Measurements from ENCODE around the gene KCTD16. TPM values are rescaled to one million over a fixed set of nuclear protein-coding genes. Genes with fewer than 3 reads are reported as not detected.

KCTD16 gene
- total RNA-seq, 1 experiment from 2014 or later = 0.14 TPM

DNA sequence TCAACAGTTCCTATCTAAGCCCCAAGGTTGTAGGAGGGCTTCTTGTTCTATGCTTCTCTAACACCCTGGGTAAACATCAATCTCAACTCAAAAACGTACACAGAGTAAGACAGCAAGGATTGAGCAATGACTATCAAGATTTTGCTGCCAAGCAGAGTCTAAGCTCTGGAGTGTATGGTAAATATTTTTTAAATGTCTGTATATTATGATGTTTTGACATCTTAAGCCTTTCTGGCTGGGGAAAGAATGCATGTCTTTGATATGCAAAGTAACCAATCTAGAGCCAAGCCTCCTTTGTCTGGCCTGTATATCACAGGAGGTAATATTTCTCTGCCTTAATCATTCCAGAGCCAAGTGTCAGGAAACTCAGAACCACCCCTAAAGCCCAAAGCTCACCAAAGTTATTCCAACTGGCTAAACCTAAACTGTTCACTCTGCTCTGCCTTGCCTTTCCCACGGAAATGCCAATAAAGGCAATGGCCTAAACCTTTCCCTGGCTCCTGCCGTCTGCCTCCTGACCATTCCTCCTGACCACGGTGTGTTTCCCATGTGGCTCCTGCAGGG lies 45.4 kb upstream of the KCTD16 start:
- no peak overlapping the region for H3K27ac Mint-ChIP-seq (ENCODE audit: unreplicated experiment)
- no peaks in the 10 kb centered on the region for H3K9me3 Mint-ChIP-seq (ENCODE audit: low read depth, unreplicated experiment)
- no peaks in the 10 kb centered on the region for H3K27me3 Mint-ChIP-seq (ENCODE audit: unreplicated experiment)
- intact Hi-C loops (cut with micrococcal nuclease; ENCODE audit: unreplicated experiment) = no loop called here
- TF ChIP-seq, protein P1, sequence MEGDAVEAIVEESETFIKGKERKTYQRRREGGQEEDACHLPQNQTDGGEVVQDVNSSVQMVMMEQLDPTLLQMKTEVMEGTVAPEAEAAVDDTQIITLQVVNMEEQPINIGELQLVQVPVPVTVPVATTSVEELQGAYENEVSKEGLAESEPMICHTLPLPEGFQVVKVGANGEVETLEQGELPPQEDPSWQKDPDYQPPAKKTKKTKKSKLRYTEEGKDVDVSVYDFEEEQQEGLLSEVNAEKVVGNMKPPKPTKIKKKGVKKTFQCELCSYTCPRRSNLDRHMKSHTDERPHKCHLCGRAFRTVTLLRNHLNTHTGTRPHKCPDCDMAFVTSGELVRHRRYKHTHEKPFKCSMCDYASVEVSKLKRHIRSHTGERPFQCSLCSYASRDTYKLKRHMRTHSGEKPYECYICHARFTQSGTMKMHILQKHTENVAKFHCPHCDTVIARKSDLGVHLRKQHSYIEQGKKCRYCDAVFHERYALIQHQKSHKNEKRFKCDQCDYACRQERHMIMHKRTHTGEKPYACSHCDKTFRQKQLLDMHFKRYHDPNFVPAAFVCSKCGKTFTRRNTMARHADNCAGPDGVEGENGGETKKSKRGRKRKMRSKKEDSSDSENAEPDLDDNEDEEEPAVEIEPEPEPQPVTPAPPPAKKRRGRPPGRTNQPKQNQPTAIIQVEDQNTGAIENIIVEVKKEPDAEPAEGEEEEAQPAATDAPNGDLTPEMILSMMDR (IDR thresholded peaks at IDR 0.05; ENCODE audit: unreplicated experiment) = no peak
- BruUV-seq (replicated peaks) = no TSS peak
- DNase-seq = no peak
- H3K4me1 Mint-ChIP-seq (ENCODE audit: low read depth, unreplicated experiment) = no peaks in the 10 kb centered on the region
- H3K36me3 Mint-ChIP-seq (ENCODE audit: insufficient read depth, unreplicated experiment) = no peaks in the 10 kb centered on the region
- CTCF ChIA-PET = interaction anchor here (0.6 kb wide), 1 partner anchor 26 kb away, joined by 3 read pairs; no protein-coding TSS in a partner anchor
- no peak overlapping the region for H3K4me3 Mint-ChIP-seq (ENCODE audit: low read depth, unreplicated experiment)

DNA sequence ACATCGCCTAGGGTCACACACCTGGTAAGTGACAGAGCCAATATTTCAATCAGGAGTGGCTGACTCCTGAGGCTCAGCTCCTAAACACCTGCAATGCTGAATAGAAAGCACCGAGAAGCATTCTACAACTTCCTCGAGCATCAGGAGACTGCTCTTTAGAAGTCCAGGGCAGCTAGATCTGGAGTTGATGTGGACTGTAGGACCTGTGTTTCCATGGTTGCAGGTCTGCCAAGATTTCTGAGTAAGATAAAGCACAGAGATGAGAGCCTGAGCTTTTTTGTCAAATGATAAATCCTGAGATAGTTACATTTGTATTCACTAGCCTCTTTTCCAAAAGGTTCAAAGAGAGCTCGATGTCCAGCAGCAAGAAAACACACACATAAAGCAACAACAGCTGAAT lies 44.0 kb upstream of the KCTD16 start:
- intact Hi-C loops (cut with micrococcal nuclease; ENCODE audit: unreplicated experiment) = no loop called here
- Mint-ChIP-seq H3K27me3 (ENCODE audit: unreplicated experiment) (no peaks in the 10 kb centered on the region), H3K27ac (ENCODE audit: unreplicated experiment) (no peak overlapping the region), H3K36me3 (ENCODE audit: insufficient read depth, unreplicated experiment) (no peaks in the 10 kb centered on the region), H3K9me3 (ENCODE audit: low read depth, unreplicated experiment) (no peaks in the 10 kb centered on the region), H3K4me3 (ENCODE audit: low read depth, unreplicated experiment) (no peak overlapping the region), H3K4me1 (ENCODE audit: low read depth, unreplicated experiment) (no peaks in the 10 kb centered on the region)
- TF ChIP-seq, protein P1 (IDR thresholded peaks at IDR 0.05; ENCODE audit: unreplicated experiment) = no peak
- CTCF ChIA-PET = no interaction called here
- no TSS peak for BruUV-seq (replicated peaks)
- DNase-seq = no peak

DNA sequence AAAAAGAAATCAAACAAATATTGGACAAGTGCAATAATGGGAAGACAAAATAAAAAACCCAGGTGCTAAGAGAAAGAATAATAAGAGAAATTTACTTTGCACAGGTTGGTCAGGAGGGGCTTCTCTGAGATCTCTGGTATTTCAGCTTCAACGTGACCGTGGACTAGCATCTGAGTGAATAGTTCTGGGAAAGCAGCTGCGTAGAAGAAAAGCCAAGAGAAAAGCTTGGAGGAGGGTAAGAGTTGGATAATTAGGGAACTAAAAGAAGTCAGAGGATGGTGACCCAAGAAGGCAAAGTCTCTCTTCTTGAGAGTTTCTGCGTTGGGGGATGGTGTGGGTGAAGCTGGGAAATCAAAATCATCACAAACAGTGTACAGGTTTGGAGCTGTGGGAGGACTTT lies 41.8 kb upstream of the KCTD16 start:
- no peak for DNase-seq
- H3K27ac Mint-ChIP-seq (ENCODE audit: unreplicated experiment) = no peak overlapping the region
- no peak overlapping the region for H3K4me3 Mint-ChIP-seq (ENCODE audit: low read depth, unreplicated experiment)
- TF ChIP-seq, protein P1 (IDR thresholded peaks at IDR 0.05; ENCODE audit: unreplicated experiment) = no peak
- CTCF ChIA-PET = no interaction called here
- no peaks in the 10 kb centered on the region for H3K27me3 Mint-ChIP-seq (ENCODE audit: unreplicated experiment)
- no peaks in the 10 kb centered on the region for H3K36me3 Mint-ChIP-seq (ENCODE audit: insufficient read depth, unreplicated experiment)
- H3K4me1 Mint-ChIP-seq (ENCODE audit: low read depth, unreplicated experiment) = no peaks in the 10 kb centered on the region
- H3K9me3 Mint-ChIP-seq (ENCODE audit: low read depth, unreplicated experiment) = no peaks in the 10 kb centered on the region
- no TSS peak for BruUV-seq (replicated peaks)
- intact Hi-C loops (cut with micrococcal nuclease; ENCODE audit: unreplicated experiment) = no loop called here

DNA sequence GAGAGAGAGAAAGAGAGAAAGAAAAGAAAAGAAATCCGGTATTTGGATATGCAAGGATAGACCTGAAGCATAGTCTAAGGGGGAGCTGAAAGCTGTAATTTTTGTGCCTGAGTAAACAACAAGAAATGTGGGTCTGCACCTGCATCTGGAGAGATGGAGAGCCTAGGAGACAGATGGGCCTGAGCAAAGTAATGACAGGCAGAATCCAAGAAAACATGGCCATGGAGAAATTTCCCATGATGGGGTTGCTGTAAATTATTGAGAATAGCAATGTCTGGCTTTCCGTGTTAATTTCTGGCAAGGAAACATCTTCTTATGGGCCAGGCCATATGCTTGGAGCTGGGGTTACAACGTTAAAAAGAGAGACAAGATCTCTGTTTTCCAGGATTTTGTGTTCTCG lies 40.4 kb upstream of the KCTD16 start:
- no peak for DNase-seq
- intact Hi-C loops (cut with micrococcal nuclease; ENCODE audit: unreplicated experiment) = no loop called here
- H3K4me1 Mint-ChIP-seq (ENCODE audit: low read depth, unreplicated experiment) = no peaks in the 10 kb centered on the region
- CTCF ChIA-PET = no interaction called here
- no peaks in the 10 kb centered on the region for H3K9me3 Mint-ChIP-seq (ENCODE audit: low read depth, unreplicated experiment)
- TF ChIP-seq, protein P1 (IDR thresholded peaks at IDR 0.05; ENCODE audit: unreplicated experiment) = no peak
- BruUV-seq (replicated peaks) = no TSS peak
- H3K27ac Mint-ChIP-seq (ENCODE audit: unreplicated experiment) = no peak overlapping the region
- no peaks in the 10 kb centered on the region for H3K36me3 Mint-ChIP-seq (ENCODE audit: insufficient read depth, unreplicated experiment)
- H3K4me3 Mint-ChIP-seq (ENCODE audit: low read depth, unreplicated experiment) = no peak overlapping the region
- H3K27me3 Mint-ChIP-seq (ENCODE audit: unreplicated experiment) = no peaks in the 10 kb centered on the region

Measured in Calu3 (cell line).